LNCaP clone FGC (cell line): ENCODE data around the gene BAIAP3.

ENCODE experiments used
- DNase-seq: peaks from one replicate; pipeline ENCODE4 v3.0.0-alpha.2; 2011; ENCODE audit warnings: low read depth
- H3K4me3 ChIP-seq: 2 replicates; pipeline ENCODE4 v1.5.1; 2011; ENCODE audit warnings: mild to moderate bottlenecking, low read depth, low read length, control low read depth
- CTCF ChIP-seq: IDR thresholded peaks from 2 replicates; pipeline ENCODE4 v1.5.1; 2012; ENCODE audit warnings: mild to moderate bottlenecking; ENCODE audit not compliant: control insufficient read depth, insufficient read depth; ENCODE audit errors: extremely low read depth

The BAIAP3 gene

GRCh38 chr16:1311212-1311737 is 22.2 kb upstream of the BAIAP3 start:
- DNase-seq, result no peak
- TF ChIP-seq CTCF, result no peak
- peak overlapping the region; percentile 97 for H3K4me3 ChIP-seq

GRCh38 chr16:1311738-1312466 is 21.5 kb upstream of the BAIAP3 start:
- no peak for TF ChIP-seq CTCF
- DNase-seq, result no peak
- peak overlapping the region; percentile 97 for H3K4me3 ChIP-seq

- TF ChIP-seq CTCF, result no peak
- H3K4me3 ChIP-seq, result peak overlapping the region; percentile 97
- no peak for DNase-seq
Measured at GRCh38 chr16:1312467-1312816, 21.0 kb upstream of the BAIAP3 start.

- DNase-seq, result no peak
- H3K4me3 ChIP-seq, result no peak overlapping the region
- no peak for TF ChIP-seq CTCF
Measured at GRCh38 chr16:1312903-1313302, 20.5 kb upstream of the BAIAP3 start.

- DNase-seq, result no peak
- no peak for TF ChIP-seq CTCF
- no peak overlapping the region for H3K4me3 ChIP-seq
Measured at GRCh38 chr16:1313721-1314369, 19.6 kb upstream of the BAIAP3 start.

- TF ChIP-seq CTCF, result no peak
- no peak for DNase-seq
- no peak overlapping the region for H3K4me3 ChIP-seq
Measured at GRCh38 chr16:1314399-1315068, 18.9 kb upstream of the BAIAP3 start.
